H1 (cell line): ENCODE data around the gene SLC22A13. TPM values are rescaled to one million over a fixed set of nuclear protein-coding genes. Genes with fewer than 3 reads are reported as not detected.

Source experiments
- CBX5 ChIP-seq: fragments of 300-800, 300-1000 bp; sonication (generic); IDR thresholded peaks from 2 replicates; pipeline ENCODE4 v1.7.1; 2016; ENCODE audit warnings: antibody characterized with exemption, low read length, low read depth
- CHD1 ChIP-seq: IDR thresholded peaks from 2 replicates; pipeline ENCODE4 v1.6.1; 2012; ENCODE audit warnings: low read depth, low read length, improper control_type of control experiment
- CREB1 ChIP-seq: IDR thresholded peaks from 2 replicates; pipeline ENCODE4 v1.6.1; 2012; ENCODE audit warnings: inconsistent platforms
- EP300 ChIP-seq, 2 experiments: IDR thresholded peaks; 1 replicate in 1 of 2; 2 replicates in 1 of 2; pipeline ENCODE4 v1.6.1; 2011 to 2012; ENCODE audit warnings: low read depth in 2 of 2, low read length in 2 of 2, mild to moderate bottlenecking in 2 of 2, borderline replicate concordance in 1 of 2, inconsistent platforms in 1 of 2, moderate library complexity in 1 of 2
- JUND ChIP-seq: IDR thresholded peaks from 2 replicates; pipeline ENCODE4 v1.6.1; 2011; ENCODE audit warnings: mild to moderate bottlenecking, improper control_type of control experiment, low read length
- KDM1A ChIP-seq: fragments of 200-600, 300-600 bp; sonication (generic); IDR thresholded peaks from 2 replicates; pipeline ENCODE4 v1.7.1; 2016; ENCODE audit warnings: mild to moderate bottlenecking, low read length, borderline replicate concordance
- MAFK ChIP-seq: IDR thresholded peaks from 2 replicates; pipeline ENCODE4 v1.6.1; 2012; ENCODE audit warnings: low read depth, mild to moderate bottlenecking, improper control_type of control experiment, low read length
- POLR2AphosphoS5 ChIP-seq: IDR thresholded peaks from 2 replicates; pipeline ENCODE4 v1.6.1; 2011; ENCODE audit warnings: low read depth, low read length
- RXRA ChIP-seq: IDR thresholded peaks from 2 replicates; pipeline ENCODE4 v1.6.1; 2011; ENCODE audit warnings: low read depth, mild to moderate bottlenecking, low read length, moderate library complexity; ENCODE audit not compliant: insufficient read depth
- TBP ChIP-seq: IDR thresholded peaks from 2 replicates; pipeline ENCODE4 v1.6.1; 2011; ENCODE audit warnings: low read depth, low read length, improper control_type of control experiment
- polyA plus RNA-seq, 7 experiments: library from polyadenylated mRNA; depleted of rRNA in 3 of 7; stranded (reverse) in 5 of 7; unstranded in 2 of 7; fragments of >200 nt in 5 of 7; fragments of 200-250 nt in 2 of 7; gene quantifications; 1 replicate in 5 of 7; 2 replicates in 1 of 7; 4 replicates in 1 of 7; pipeline versions ENCODE4 v1.2.1 to v1.2.3, GENCODE V29; 2011 to 2013; ENCODE audit warnings: missing spikeins in 2 of 7, mixed read lengths in 2 of 7
- total RNA-seq: library from RNA; stranded (reverse); fragmentation: NEBNext Ultra II Directional; extraction: Animal tissue kit (Norgen Biotek cat#: 25700); gene quantifications from 2 replicates; pipeline ENCODE4 v1.2.1, GENCODE V29; 2021
- TF ChIP-seq, protein P1 (sequence below): fragments of 300-600 bp; sonication (generic); IDR thresholded peaks from 2 replicates; pipeline ENCODE4 v1.7.1; 2012; ENCODE audit warnings: low read length, moderate library complexity, mild to moderate bottlenecking, inconsistent platforms; ENCODE audit not compliant: insufficient replicate concordance

Gene SLC22A13
- total and polyA plus RNA-seq, 2 of the 8 experiments (the other 6 are each of a cell fraction or from before 2014, with no cell fraction given) = 0.05 to 0.41 TPM

DNA sequence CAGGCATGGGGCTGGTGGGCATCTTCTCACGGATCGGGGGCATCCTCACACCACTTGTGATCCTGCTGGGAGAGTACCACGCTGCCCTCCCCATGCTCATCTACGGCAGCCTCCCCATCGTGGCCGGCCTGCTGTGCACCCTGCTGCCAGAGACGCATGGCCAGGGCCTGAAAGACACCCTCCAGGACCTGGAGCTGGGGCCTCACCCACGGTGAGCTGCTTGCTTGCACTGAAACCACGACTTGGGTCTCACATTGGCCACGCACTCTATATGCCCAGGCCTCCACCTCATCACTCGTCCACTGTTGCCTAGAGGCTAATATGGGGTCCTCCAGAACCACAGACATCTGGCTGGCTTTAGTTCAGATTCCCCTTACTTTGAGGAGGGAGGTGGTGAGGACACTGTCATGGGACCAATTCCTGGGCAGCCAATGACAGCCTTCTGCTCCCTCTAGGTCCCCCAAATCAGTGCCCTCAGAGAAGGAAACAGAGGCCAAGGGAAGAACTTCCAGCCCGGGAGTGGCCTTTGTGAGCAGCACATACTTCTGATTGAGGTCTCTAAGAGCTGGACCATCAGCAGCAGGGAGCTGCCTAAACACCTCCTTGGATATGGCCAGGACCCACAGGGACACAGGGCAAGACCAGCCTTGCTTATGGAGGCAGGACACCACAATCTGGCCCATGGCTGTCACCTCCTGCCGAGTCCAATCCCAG, 11.5 kb downstream of the SLC22A13 start (continued):
- TF ChIP-seq, protein P1, sequence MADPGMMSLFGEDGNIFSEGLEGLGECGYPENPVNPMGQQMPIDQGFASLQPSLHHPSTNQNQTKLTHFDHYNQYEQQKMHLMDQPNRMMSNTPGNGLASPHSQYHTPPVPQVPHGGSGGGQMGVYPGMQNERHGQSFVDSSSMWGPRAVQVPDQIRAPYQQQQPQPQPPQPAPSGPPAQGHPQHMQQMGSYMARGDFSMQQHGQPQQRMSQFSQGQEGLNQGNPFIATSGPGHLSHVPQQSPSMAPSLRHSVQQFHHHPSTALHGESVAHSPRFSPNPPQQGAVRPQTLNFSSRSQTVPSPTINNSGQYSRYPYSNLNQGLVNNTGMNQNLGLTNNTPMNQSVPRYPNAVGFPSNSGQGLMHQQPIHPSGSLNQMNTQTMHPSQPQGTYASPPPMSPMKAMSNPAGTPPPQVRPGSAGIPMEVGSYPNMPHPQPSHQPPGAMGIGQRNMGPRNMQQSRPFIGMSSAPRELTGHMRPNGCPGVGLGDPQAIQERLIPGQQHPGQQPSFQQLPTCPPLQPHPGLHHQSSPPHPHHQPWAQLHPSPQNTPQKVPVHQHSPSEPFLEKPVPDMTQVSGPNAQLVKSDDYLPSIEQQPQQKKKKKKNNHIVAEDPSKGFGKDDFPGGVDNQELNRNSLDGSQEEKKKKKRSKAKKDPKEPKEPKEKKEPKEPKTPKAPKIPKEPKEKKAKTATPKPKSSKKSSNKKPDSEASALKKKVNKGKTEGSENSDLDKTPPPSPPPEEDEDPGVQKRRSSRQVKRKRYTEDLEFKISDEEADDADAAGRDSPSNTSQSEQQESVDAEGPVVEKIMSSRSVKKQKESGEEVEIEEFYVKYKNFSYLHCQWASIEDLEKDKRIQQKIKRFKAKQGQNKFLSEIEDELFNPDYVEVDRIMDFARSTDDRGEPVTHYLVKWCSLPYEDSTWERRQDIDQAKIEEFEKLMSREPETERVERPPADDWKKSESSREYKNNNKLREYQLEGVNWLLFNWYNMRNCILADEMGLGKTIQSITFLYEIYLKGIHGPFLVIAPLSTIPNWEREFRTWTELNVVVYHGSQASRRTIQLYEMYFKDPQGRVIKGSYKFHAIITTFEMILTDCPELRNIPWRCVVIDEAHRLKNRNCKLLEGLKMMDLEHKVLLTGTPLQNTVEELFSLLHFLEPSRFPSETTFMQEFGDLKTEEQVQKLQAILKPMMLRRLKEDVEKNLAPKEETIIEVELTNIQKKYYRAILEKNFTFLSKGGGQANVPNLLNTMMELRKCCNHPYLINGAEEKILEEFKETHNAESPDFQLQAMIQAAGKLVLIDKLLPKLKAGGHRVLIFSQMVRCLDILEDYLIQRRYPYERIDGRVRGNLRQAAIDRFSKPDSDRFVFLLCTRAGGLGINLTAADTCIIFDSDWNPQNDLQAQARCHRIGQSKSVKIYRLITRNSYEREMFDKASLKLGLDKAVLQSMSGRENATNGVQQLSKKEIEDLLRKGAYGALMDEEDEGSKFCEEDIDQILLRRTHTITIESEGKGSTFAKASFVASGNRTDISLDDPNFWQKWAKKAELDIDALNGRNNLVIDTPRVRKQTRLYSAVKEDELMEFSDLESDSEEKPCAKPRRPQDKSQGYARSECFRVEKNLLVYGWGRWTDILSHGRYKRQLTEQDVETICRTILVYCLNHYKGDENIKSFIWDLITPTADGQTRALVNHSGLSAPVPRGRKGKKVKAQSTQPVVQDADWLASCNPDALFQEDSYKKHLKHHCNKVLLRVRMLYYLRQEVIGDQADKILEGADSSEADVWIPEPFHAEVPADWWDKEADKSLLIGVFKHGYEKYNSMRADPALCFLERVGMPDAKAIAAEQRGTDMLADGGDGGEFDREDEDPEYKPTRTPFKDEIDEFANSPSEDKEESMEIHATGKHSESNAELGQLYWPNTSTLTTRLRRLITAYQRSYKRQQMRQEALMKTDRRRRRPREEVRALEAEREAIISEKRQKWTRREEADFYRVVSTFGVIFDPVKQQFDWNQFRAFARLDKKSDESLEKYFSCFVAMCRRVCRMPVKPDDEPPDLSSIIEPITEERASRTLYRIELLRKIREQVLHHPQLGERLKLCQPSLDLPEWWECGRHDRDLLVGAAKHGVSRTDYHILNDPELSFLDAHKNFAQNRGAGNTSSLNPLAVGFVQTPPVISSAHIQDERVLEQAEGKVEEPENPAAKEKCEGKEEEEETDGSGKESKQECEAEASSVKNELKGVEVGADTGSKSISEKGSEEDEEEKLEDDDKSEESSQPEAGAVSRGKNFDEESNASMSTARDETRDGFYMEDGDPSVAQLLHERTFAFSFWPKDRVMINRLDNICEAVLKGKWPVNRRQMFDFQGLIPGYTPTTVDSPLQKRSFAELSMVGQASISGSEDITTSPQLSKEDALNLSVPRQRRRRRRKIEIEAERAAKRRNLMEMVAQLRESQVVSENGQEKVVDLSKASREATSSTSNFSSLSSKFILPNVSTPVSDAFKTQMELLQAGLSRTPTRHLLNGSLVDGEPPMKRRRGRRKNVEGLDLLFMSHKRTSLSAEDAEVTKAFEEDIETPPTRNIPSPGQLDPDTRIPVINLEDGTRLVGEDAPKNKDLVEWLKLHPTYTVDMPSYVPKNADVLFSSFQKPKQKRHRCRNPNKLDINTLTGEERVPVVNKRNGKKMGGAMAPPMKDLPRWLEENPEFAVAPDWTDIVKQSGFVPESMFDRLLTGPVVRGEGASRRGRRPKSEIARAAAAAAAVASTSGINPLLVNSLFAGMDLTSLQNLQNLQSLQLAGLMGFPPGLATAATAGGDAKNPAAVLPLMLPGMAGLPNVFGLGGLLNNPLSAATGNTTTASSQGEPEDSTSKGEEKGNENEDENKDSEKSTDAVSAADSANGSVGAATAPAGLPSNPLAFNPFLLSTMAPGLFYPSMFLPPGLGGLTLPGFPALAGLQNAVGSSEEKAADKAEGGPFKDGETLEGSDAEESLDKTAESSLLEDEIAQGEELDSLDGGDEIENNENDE = no peak
- TF ChIP-seq KDM1A (no peak), CBX5 (no peak), MAFK (no peak), CREB1 (no peak), RXRA (no peak), TBP (no peak), POLR2AphosphoS5 (no peak), JUND (no peak), CHD1 (no peak), EP300 (IDR thresholded peaks at IDR 0.05; ENCODE audit: borderline replicate concordance in 1 of 2, low read depth in 2 of 2, low read length in 2 of 2) (no peak)
